ENCODE data around the gene RHCE. TPM values are rescaled to one million over a fixed set of nuclear protein-coding genes. Genes with fewer than 3 reads are reported as not detected.

Gene RHCE
- total and polyA plus RNA-seq, 2 experiments from 2014 or later = 0.80 to 8.8 TPM

- H3K27me3 ChIP-seq = no peaks in the 10 kb centered on the region
- peaks cover 23% of the 10 kb centered on the region for H3K79me2 ChIP-seq
- 94% methylated on average over 3 of the region's 3 CpGs for WGBS (ENCODE audit: low lambda C conversion rate, missing lambda C conversion rate)
- H3K27ac ChIP-seq = no peak overlapping the region
- H3K9me3 ChIP-seq (ENCODE audit: low read depth) = no peaks in the 10 kb centered on the region
- no peak overlapping the region for H3K4me2 ChIP-seq
- H4K20me1 ChIP-seq (ENCODE audit: insufficient read depth, poor library complexity, severe bottlenecking) = peaks cover under 1% of the 10 kb centered on the region
- H3K36me3 ChIP-seq (replicated peaks; ENCODE audit: insufficient read depth, low read depth) = no peaks in the 10 kb centered on the region
- DNase-seq (ENCODE audit: low spot score) = no peak
- no peaks in the 10 kb centered on the region for H3K4me1 ChIP-seq (ENCODE audit: insufficient read depth)
- H2AFZ ChIP-seq = no peak overlapping the region
- no peak for TF ChIP-seq EZH2 (IDR thresholded peaks at IDR 0.05; ENCODE audit: borderline replicate concordance)
- TF ChIP-seq CTCF (IDR thresholded peaks at IDR 0.05; ENCODE audit: poor library complexity) = no peak
- no peak for TF ChIP-seq EZH2phosphoT487 (IDR thresholded peaks at IDR 0.05; ENCODE audit: low read depth, severe bottlenecking, unreplicated experiment)
- no peaks in the 10 kb centered on the region for H3K9me2 ChIP-seq (replicated peaks; ENCODE audit: insufficient read depth)
- H3K4me3 ChIP-seq = no peak overlapping the region
These were observed 39.4 kb upstream of the RHCE start for GRCh38 chr1:25460020-25460419.

GRCh38 chr1:25458541-25459298 is 38.1 kb upstream of the RHCE start:
- no peaks in the 10 kb centered on the region for H3K4me1 ChIP-seq (ENCODE audit: insufficient read depth)
- H3K4me3 ChIP-seq = no peak overlapping the region
- no peaks in the 10 kb centered on the region for H3K27me3 ChIP-seq
- DNase-seq (ENCODE audit: low spot score) = no peak
- H3K9me2 ChIP-seq (replicated peaks; ENCODE audit: insufficient read depth) = no peaks in the 10 kb centered on the region
- H3K36me3 ChIP-seq (replicated peaks; ENCODE audit: insufficient read depth, low read depth) = no peaks in the 10 kb centered on the region
- H3K27ac ChIP-seq = no peak overlapping the region
- TF ChIP-seq EZH2 (IDR thresholded peaks at IDR 0.05; ENCODE audit: borderline replicate concordance) (no peak), EZH2phosphoT487 (IDR thresholded peaks at IDR 0.05; ENCODE audit: low read depth, severe bottlenecking, unreplicated experiment) (no peak), CTCF (IDR thresholded peaks at IDR 0.05; ENCODE audit: poor library complexity) (no peak)
- no peaks in the 10 kb centered on the region for H3K9me3 ChIP-seq (ENCODE audit: low read depth)
- no peaks in the 10 kb centered on the region for H4K20me1 ChIP-seq (ENCODE audit: insufficient read depth, poor library complexity, severe bottlenecking)
- 71% methylated on average over 7 of the region's 7 CpGs for WGBS (ENCODE audit: low lambda C conversion rate, missing lambda C conversion rate)
- no peak overlapping the region for H2AFZ ChIP-seq
- no peak overlapping the region for H3K4me2 ChIP-seq
- H3K79me2 ChIP-seq = peaks cover 18% of the 10 kb centered on the region

GRCh38 chr1:25456502-25456901 is 35.9 kb upstream of the RHCE start:
- Histone ChIP-seq H2AFZ (no peak overlapping the region), H3K27me3 (no peaks in the 10 kb centered on the region), H3K36me3 (replicated peaks; ENCODE audit: insufficient read depth, low read depth) (no peaks in the 10 kb centered on the region), H3K4me2 (no peak overlapping the region), H3K27ac (no peak overlapping the region), H4K20me1 (ENCODE audit: insufficient read depth, poor library complexity, severe bottlenecking) (no peaks in the 10 kb centered on the region), H3K79me2 (peaks cover 13% of the 10 kb centered on the region), H3K9me2 (replicated peaks; ENCODE audit: insufficient read depth) (no peaks in the 10 kb centered on the region), H3K4me3 (no peak overlapping the region), H3K9me3 (ENCODE audit: low read depth) (no peaks in the 10 kb centered on the region), H3K4me1 (ENCODE audit: insufficient read depth) (no peaks in the 10 kb centered on the region)
- TF ChIP-seq CTCF (IDR thresholded peaks at IDR 0.05; ENCODE audit: poor library complexity) = no peak
- no peak for TF ChIP-seq EZH2 (IDR thresholded peaks at IDR 0.05; ENCODE audit: borderline replicate concordance)
- WGBS (ENCODE audit: low lambda C conversion rate, missing lambda C conversion rate) = 98% methylated on average over 4 of the region's 4 CpGs
- DNase-seq (ENCODE audit: low spot score) = no peak
